ENCODE results near the gene RPL28.

Gene RPL28

GRCh38 chr19:55373306-55373992 is 12.3 kb upstream of the RPL28 start:
- no peak overlapping the region for H3K4me3 ChIP-seq (ENCODE audit: low read length)

GRCh38 chr19:55373993-55374757 is 11.6 kb upstream of the RPL28 start:
- H3K9me2 ChIP-seq (replicated peaks; ENCODE audit: insufficient read depth, low read length), result no peaks in the 10 kb centered on the region
- no peaks in the 10 kb centered on the region for H3K9me3 ChIP-seq (replicated peaks; ENCODE audit: insufficient read depth, low read length)
- no peak overlapping the region for H3K9ac ChIP-seq (ENCODE audit: low read length)
- no peaks in the 10 kb centered on the region for H3K36me3 ChIP-seq (replicated peaks; ENCODE audit: insufficient read depth, low read length)
- no peak overlapping the region for H3K4me2 ChIP-seq (ENCODE audit: low read depth, low read length)
- no peaks in the 10 kb centered on the region; the same call in 1 of the 2 replicates for H3K4me1 ChIP-seq (ENCODE audit: low read length)
- H3K27me3 ChIP-seq (replicated peaks; ENCODE audit: insufficient read depth, low read length), result peaks cover 47% of the 10 kb centered on the region
- no peaks in the 10 kb centered on the region for H4K20me1 ChIP-seq (ENCODE audit: insufficient read depth, low read length)
- TF ChIP-seq CTCF (IDR thresholded peaks at IDR 0.05; ENCODE audit: low read length) (no peak), EZH2 (optimal IDR thresholded peaks at IDR 0.05; ENCODE audit: low read depth, low read length) (no peak), EZH2phosphoT487 (IDR thresholded peaks at IDR 0.05; ENCODE audit: low read length) (no peak)
- H3K79me2 ChIP-seq (ENCODE audit: low read length), result no peaks in the 10 kb centered on the region
- H3F3A ChIP-seq (ENCODE audit: insufficient read depth, low read length), result no peaks in the 10 kb centered on the region; the same call in 1 of the 2 replicates
- DNase-seq, result no peak
- H3K27ac ChIP-seq (ENCODE audit: low read length), result no peak overlapping the region
- H3K4me3 ChIP-seq (ENCODE audit: low read length), result no peak overlapping the region
- H2AFZ ChIP-seq (ENCODE audit: low read length), result no peak overlapping the region

More at GRCh38 chr19:55373306-55373992, 12.3 kb upstream of the RPL28 start:
- H3K27ac ChIP-seq (ENCODE audit: low read length), result no peak overlapping the region
- no peaks in the 10 kb centered on the region; the same call in 1 of the 2 replicates for H3F3A ChIP-seq (ENCODE audit: insufficient read depth, low read length)
- no peaks in the 10 kb centered on the region for H3K9me3 ChIP-seq (replicated peaks; ENCODE audit: insufficient read depth, low read length)
- H3K4me1 ChIP-seq (ENCODE audit: low read length), result no peaks in the 10 kb centered on the region; the same call in 1 of the 2 replicates
- H3K4me2 ChIP-seq (ENCODE audit: low read depth, low read length), result no peak overlapping the region
- no peaks in the 10 kb centered on the region for H3K79me2 ChIP-seq (ENCODE audit: low read length)
- H3K9ac ChIP-seq (ENCODE audit: low read length), result no peak overlapping the region
- no peak for DNase-seq
- no peak overlapping the region for H2AFZ ChIP-seq (ENCODE audit: low read length)
- no peaks in the 10 kb centered on the region for H3K9me2 ChIP-seq (replicated peaks; ENCODE audit: insufficient read depth, low read length)
- TF ChIP-seq EZH2phosphoT487 (IDR thresholded peaks at IDR 0.05; ENCODE audit: low read length) (no peak), CTCF (IDR thresholded peaks at IDR 0.05; ENCODE audit: low read length) (no peak), EZH2 (optimal IDR thresholded peaks at IDR 0.05; ENCODE audit: low read depth, low read length) (no peak)
- no peaks in the 10 kb centered on the region for H4K20me1 ChIP-seq (ENCODE audit: insufficient read depth, low read length)
- H3K36me3 ChIP-seq (replicated peaks; ENCODE audit: insufficient read depth, low read length), result no peaks in the 10 kb centered on the region
- peaks cover 54% of the 10 kb centered on the region for H3K27me3 ChIP-seq (replicated peaks; ENCODE audit: insufficient read depth, low read length)

GRCh38 chr19:55376241-55376933 is 9.3 kb upstream of the RPL28 start, which contains the start of gene TMEM190:
Gene TMEM190, plus strand, starts transcription at chr19:55376826. Its CDS starts 28 bp downstream, at chr19:55376854.
- TF ChIP-seq CTCF (IDR thresholded peaks at IDR 0.05; ENCODE audit: low read length), result no peak
- TF ChIP-seq EZH2 (optimal IDR thresholded peaks at IDR 0.05; ENCODE audit: low read depth, low read length), result no peak
- no peak for TF ChIP-seq EZH2phosphoT487 (IDR thresholded peaks at IDR 0.05; ENCODE audit: low read length)
- no peak within 1 kb of the TSS for H2AFZ ChIP-seq (ENCODE audit: low read length)
- H3K4me1 ChIP-seq (ENCODE audit: low read length), result no peaks in the 10 kb centered on the region; the same call in 1 of the 2 replicates
- no peaks in the 10 kb centered on the region; the same call in 1 of the 2 replicates for H3F3A ChIP-seq (ENCODE audit: insufficient read depth, low read length)
- H3K9me2 ChIP-seq (replicated peaks; ENCODE audit: insufficient read depth, low read length), result no peaks in the 10 kb centered on the region
- peaks cover under 1% of the 10 kb centered on the region for H3K79me2 ChIP-seq (ENCODE audit: low read length)
- H3K4me2 ChIP-seq (ENCODE audit: low read depth, low read length), result no peak within 1 kb of the TSS
- H3K9me3 ChIP-seq (replicated peaks; ENCODE audit: insufficient read depth, low read length), result no peaks in the 10 kb centered on the region
- no peak for DNase-seq
- H3K9ac ChIP-seq (ENCODE audit: low read length), result no peak within 1 kb of the TSS
- H3K27ac ChIP-seq (ENCODE audit: low read length), result no peak within 1 kb of the TSS
- H3K27me3 ChIP-seq (replicated peaks; ENCODE audit: insufficient read depth, low read length), result peaks cover 28% of the 10 kb centered on the region
- H3K4me3 ChIP-seq (ENCODE audit: low read length), result no peak within 1 kb of the TSS
- H4K20me1 ChIP-seq (ENCODE audit: insufficient read depth, low read length), result no peaks in the 10 kb centered on the region
- H3K36me3 ChIP-seq (replicated peaks; ENCODE audit: insufficient read depth, low read length), result no peaks in the 10 kb centered on the region
